Left colon (tissue), 2 donors: ENCODE data around the gene ALDH1A1. TPM values are rescaled to one million over a fixed set of nuclear protein-coding genes. Genes with fewer than 3 reads are reported as not detected.
"Not testable (repeated sequence)": the region's sequence is repeated elsewhere in the genome, so short reads cannot be mapped to it uniquely, and the experiment has no call there.

ENCODE experiments used
- ATAC-seq: fragments of 200-7000 bp; cut with Tn5 transposase; one replicate; pipeline ENCODE4 v1.9.1; 2020; ENCODE audit warnings: mild to moderate bottlenecking, moderate library complexity
- DNase-seq, 2 donors: peaks; one replicate each; pipeline ENCODE4 v3.0.0-alpha.2; 2020
- intact Hi-C, 2 donors: fragments of 100-400 bp; cut with DNase I in 1 of 2; cut with micrococcal nuclease in 1 of 2; formaldehyde crosslinking; loops; one replicate each; pipeline versions ENCODE4 v1.11.2 to v1.14.0; 2022; cut with DNase I, micrococcal nuclease
- total RNA-seq, 2 donors: library from RNA; stranded (reverse); fragmentation: NEBNext Ultra II Directional; extraction: Animal tissue kit (Norgen Biotek cat#: 25700); gene quantifications; one replicate each; pipeline ENCODE4 v1.2.1, GENCODE V29; 2021
- donor health status: DM: no; HTN: no; CAD: no.
- donor health status: DM: yes; HTN: yes; CAD: no.

The ALDH1A1 gene
- total RNA-seq, 2 donors from 2014 or later, result 91.0 to 105 TPM

GRCh38 chr9:72882117-72882775 lies 70.6 kb downstream of the ALDH1A1 start:
- DNase-seq (peak; percentile 28 to 31), ATAC-seq (peak; percentile 49)
- intact Hi-C loops, result no loop called here

DNA sequence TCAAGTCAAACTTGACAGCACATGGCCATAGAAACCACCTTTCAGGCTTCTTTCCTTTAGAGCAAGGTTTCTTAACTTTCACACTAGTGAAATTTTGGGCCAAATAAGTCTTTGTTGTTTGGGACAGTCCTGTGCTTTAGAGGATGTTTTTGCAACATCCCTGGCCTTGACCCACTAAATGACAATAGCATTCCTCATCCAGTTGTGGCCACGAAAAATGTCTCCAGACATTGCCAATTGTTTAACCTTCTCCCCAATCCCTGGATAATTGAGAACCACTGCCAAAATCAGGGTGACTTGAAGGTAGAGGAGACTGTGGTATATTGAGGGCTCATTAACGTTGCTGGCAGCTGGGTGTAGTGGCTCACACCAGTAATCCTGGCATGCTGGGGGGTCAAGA lies 72.0 kb downstream of the ALDH1A1 start:
- ATAC-seq (no peak), DNase-seq (no peak)
- intact Hi-C loops, result no loop called here

- DNase-seq (no peak), ATAC-seq (no peak)
- intact Hi-C loops, result loop anchor here in 1 of 2 donors (10.0 kb wide), 1 partner anchor 220 kb away; no protein-coding TSS in a partner anchor
Measured at GRCh38 chr9:72875221-72875620, 77.6 kb downstream of the ALDH1A1 start.

GRCh38 chr9:72874344-72874743 lies 78.5 kb downstream of the ALDH1A1 start:
- DNase-seq (no peak), ATAC-seq (no peak)
- intact Hi-C loops, result loop anchor here (5.0 to 10.0 kb wide), 4 partner anchors 83 to 220 kb away; no protein-coding TSS in a partner anchor

GRCh38 chr9:72873456-72873855 lies 79.4 kb downstream of the ALDH1A1 start:
- DNase-seq (no peak), ATAC-seq (no peak)
- intact Hi-C loops, result loop anchor here (5.0 to 10.0 kb wide), 4 partner anchors 84 to 221 kb away; no protein-coding TSS in a partner anchor

GRCh38 chr9:72872718-72873117 lies 80.1 kb downstream of the ALDH1A1 start:
- peak; percentile 97 for ATAC-seq
- intact Hi-C loops, result loop anchor here (5.0 to 10.0 kb wide), 4 partner anchors 85 to 222 kb away; no protein-coding TSS in a partner anchor
- DNase-seq, result peak; percentile 18 to 43

DNA sequence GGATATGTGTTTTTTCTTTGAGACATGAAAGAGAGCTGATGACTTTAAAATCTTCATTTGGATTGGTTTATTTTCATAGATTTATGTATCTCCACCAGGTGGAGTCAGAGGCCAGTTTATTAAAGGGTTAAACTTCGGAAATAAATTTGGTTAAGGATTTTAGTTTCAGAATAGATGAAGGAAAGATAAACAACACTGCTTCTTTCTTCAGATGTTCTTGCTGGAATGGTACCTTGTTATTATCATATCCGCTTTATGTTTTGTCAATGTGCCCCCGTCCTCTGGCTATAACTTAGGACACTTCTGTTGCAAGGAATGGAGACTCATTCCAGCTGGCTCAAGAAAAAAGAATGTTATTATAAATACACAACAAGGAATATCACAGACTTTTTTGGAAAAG lies 81.2 kb downstream of the ALDH1A1 start:
- intact Hi-C loops, result loop anchor here (5.0 to 10.0 kb wide), 4 partner anchors 86 to 223 kb away; no protein-coding TSS in a partner anchor
- no peak for DNase-seq
- ATAC-seq, result peak; percentile 40

- no peak for ATAC-seq
- DNase-seq, result no peak
- intact Hi-C loops, result loop anchor here in 1 of 2 donors (10.0 kb wide), 1 partner anchor 320 kb away; no protein-coding TSS in a partner anchor
Measured at GRCh38 chr9:72864327-72864726, 88.5 kb downstream of the ALDH1A1 start.

DNA sequence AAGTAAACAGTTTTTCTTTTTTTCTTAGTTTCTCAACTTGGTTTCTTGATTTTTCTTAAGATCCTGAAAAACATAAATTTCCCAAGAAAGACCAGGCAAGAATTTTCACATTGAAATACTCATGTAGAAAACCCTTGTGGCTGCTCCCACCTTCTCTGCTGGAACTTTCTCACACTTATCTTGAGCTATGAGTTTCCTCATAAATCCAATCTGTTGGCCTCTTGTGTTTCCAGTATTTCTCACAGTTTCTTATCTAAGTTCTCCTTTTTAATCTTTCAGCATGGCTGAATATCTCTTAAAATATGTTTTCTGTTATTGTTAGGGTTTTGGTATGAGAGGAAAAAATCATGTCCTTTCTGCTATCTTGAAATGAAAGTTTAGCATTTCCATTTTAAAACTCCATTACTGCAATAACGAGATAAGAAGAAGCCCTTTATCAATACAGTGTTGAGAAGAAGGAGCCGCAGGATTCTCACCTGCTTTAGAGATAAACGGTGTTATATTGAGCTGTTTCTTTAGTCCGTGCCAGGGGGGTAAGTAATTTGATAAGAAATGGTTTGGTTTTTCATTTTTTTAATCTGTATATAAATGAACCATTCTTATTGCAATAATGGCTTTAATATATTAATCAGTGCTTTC lies 89.3 kb downstream of the ALDH1A1 start:
- ATAC-seq, result no peak
- no peak for DNase-seq
- intact Hi-C loops, result loop anchor here in 1 of 2 donors (10.0 kb wide), 1 partner anchor 321 kb away; no protein-coding TSS in a partner anchor

GRCh38 chr9:72862788-72863187 lies 90.1 kb downstream of the ALDH1A1 start:
- intact Hi-C loops, result loop anchor here in 1 of 2 donors (10.0 kb wide), 1 partner anchor 322 kb away; no protein-coding TSS in a partner anchor
- not testable (repeated sequence) for ATAC-seq, DNase-seq

DNA sequence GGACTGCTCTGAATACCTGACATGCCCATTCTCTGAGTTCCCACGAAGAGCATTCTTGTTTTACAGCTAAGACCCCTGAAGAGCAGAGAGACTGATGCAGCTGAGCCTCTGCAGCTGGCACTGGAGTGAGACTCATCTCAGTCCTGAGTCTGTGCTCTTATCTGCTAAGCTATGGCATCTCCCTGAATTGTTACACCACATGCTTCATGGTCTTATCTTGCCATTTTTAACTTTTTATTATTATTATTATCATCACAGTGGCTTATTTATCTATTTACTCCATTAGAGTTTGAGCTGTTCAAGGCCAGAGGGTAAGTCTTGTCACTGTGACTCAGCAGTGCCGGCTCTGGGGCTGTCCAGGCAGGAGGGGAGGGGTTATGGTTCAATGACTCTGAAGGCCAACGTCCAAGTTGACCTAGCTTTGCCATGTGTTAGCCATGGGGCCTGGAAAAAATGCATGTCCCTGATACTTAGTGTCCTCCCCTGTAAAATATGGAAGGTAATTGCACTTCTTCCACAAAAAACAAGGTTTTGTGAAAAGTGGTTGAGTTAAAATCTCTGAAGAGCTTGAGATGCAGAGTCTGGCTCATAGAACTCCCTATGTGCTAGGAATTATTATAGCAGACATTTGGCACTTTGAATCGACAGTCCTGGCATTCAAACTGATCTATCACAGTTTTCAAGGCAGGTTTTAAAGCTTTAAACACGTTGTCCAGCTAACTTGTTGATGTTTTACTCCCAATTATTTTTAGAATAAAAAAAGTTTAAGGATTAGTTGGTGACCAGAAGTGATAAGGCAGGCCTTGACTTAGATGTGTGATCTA lies 94.6 kb downstream of the ALDH1A1 start:
- ATAC-seq (peak; percentile 94), DNase-seq (peak in 1 of 2 donors; percentile 32)

GRCh38 chr9:72857624-72857996 lies 95.2 kb downstream of the ALDH1A1 start:
- DNase-seq, result no peak
- ATAC-seq, result no peak
- intact Hi-C loops, result loop anchor here in 1 of 2 donors (5.0 kb wide), 2 partner anchors 165 to 225 kb away; no protein-coding TSS in a partner anchor

More for the DNA sequence above, 94.6 kb downstream of the ALDH1A1 start:
- intact Hi-C loops, result loop anchor here in 1 of 2 donors (5.0 kb wide), 2 partner anchors 164 to 224 kb away; no protein-coding TSS in a partner anchor

GRCh38 chr9:72856972-72857623 lies 95.8 kb downstream of the ALDH1A1 start:
- ATAC-seq, result peak; percentile 69
- intact Hi-C loops, result loop anchor here in 1 of 2 donors (5.0 kb wide), 2 partner anchors 165 to 225 kb away; no protein-coding TSS in a partner anchor
- DNase-seq, result peak in 1 of 2 donors; percentile 8

- intact Hi-C loops, result loop anchor here in 1 of 2 donors (5.0 kb wide), 2 partner anchors 166 to 226 kb away; no protein-coding TSS in a partner anchor
- ATAC-seq (no peak), DNase-seq (no peak)
Measured at GRCh38 chr9:72855890-72856523, 96.8 kb downstream of the ALDH1A1 start.

DNA sequence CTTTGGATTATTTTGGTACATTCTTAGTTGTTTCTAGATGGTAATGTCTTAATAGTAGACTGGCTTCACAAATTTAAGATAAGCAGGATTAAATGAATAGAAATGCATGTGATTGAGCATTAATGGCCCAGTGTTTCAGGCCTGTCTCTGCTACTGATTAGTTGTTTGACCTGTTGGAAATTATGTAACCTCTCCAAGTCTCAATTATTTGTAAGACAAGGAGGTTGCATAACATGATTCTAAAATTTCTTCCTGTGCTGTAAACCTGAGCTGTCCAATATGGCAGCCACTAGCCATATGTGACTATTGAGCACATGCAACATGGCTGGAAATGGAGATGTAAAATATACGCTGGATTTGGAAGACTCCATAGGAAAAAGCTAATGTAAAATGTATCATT lies 97.5 kb downstream of the ALDH1A1 start:
- intact Hi-C loops, result loop anchor here in 1 of 2 donors (5.0 kb wide), 2 partner anchors 167 to 227 kb away; no protein-coding TSS in a partner anchor
- DNase-seq, result no peak
- ATAC-seq, result no peak
